Measurements from ENCODE around the gene ST8SIA4. TPM values are rescaled to one million over a fixed set of nuclear protein-coding genes. Genes with fewer than 3 reads are reported as not detected.

ST8SIA4 gene
- total and polyA plus RNA-seq, 5 donors = 0.84 to 5.9 (median 4.1) TPM

- intact Hi-C loops (cut with DNase I) = loop anchor here in 1 of 4 donors (10.0 kb wide), 1 partner anchor 76 kb away; the partner anchor contains the start of gene ST8SIA4
- DNase-seq = no peak
- Histone ChIP-seq H3K4me1 (ENCODE audit: control insufficient read depth, insufficient read depth, low read length) (peaks cover 1% of the 10 kb centered on the region), H3K9me3 (ENCODE audit: control insufficient read depth, low read length) (no peaks in the 10 kb centered on the region), H3K27ac (ENCODE audit: low read length) (no peak overlapping the region), H3K27me3 (ENCODE audit: control insufficient read depth, insufficient read depth) (no peaks in the 10 kb centered on the region), H3K4me3 (ENCODE audit: low read length) (no peak overlapping the region)
- 84% methylated on average over 9 of the region's 9 CpGs for WGBS
- no peak for ATAC-seq
These were observed 74.2 kb downstream of the ST8SIA4 start for GRCh38 chr5:100828898-100829356.

- Histone ChIP-seq H3K4me1 (ENCODE audit: control insufficient read depth, insufficient read depth, low read length) (peaks cover 1% of the 10 kb centered on the region), H3K27ac (ENCODE audit: low read length) (peak overlapping the region; percentile 6), H3K9me3 (ENCODE audit: control insufficient read depth, low read length) (no peaks in the 10 kb centered on the region), H3K4me3 (ENCODE audit: low read length) (no peak overlapping the region), H3K27me3 (ENCODE audit: control insufficient read depth, insufficient read depth) (no peaks in the 10 kb centered on the region)
- peak in 1 of 2 donors; percentile 22 for ATAC-seq
- DNase-seq = no peak
- intact Hi-C loops (cut with DNase I) = loop anchor here in 1 of 4 donors (10.0 kb wide), 1 partner anchor 77 kb away; the partner anchor contains the start of gene ST8SIA4
- 46% methylated on average over 7 of the region's 7 CpGs for WGBS
These were observed 74.8 kb downstream of the ST8SIA4 start for GRCh38 chr5:100828071-100828897.

DNA sequence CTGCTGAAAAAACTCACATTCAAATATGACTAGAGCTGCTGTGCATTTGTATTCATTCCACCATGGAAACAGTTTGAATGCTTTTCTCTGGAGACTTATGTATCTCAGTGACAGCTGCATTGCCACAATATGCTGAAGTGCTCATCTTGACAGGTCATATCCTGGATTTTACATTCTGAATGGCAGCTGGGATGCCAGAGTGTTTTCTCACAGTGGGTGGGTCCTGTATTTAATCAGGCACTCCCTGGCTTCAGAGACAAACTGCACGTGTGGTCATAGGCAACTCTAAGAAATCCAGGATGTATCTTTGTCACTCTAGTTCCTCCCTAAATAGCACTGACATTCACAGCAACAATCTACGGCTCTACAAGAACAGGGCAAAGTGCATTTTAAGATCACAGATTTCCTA is 75.6 kb downstream of the ST8SIA4 start:
- Histone ChIP-seq H3K4me3 (ENCODE audit: low read length) (no peak overlapping the region), H3K27me3 (ENCODE audit: control insufficient read depth, insufficient read depth) (no peaks in the 10 kb centered on the region), H3K27ac (ENCODE audit: low read length) (peak overlapping the region; percentile 17), H3K9me3 (ENCODE audit: control insufficient read depth, low read length) (no peaks in the 10 kb centered on the region), H3K4me1 (ENCODE audit: control insufficient read depth, insufficient read depth, low read length) (peaks cover 1% of the 10 kb centered on the region)
- peak in 1 of 3 donors; percentile 16 for DNase-seq
- 11% methylated on average over 2 of the region's 2 CpGs for WGBS
- intact Hi-C loops (cut with DNase I) = loop anchor here in 1 of 4 donors (10.0 kb wide), 1 partner anchor 77 kb away; the partner anchor contains the start of gene ST8SIA4
- ATAC-seq = peak in 1 of 2 donors; percentile 66

DNA sequence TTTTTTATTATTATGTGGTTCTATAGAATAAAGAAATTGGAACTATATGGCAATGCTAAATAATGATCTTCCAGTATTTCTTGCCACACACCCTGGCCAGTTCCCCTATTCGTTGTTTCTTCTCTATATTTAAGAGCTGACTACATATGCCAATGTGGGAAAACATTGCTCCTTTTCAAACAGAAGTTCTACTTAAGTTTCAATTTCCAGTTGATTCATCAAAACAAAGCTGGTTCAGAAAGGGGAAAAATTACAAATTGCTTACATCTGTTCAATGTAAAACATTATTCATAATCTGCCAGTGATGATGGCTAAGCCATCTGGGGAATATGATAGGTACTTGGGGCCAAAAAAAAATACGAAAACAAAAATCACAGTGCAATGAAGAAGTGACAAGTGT is 76.9 kb downstream of the ST8SIA4 start:
- Histone ChIP-seq H3K27me3 (ENCODE audit: control insufficient read depth, insufficient read depth) (no peaks in the 10 kb centered on the region), H3K4me3 (ENCODE audit: low read length) (no peak overlapping the region), H3K4me1 (ENCODE audit: control insufficient read depth, insufficient read depth, low read length) (peaks cover 1% of the 10 kb centered on the region), H3K9me3 (ENCODE audit: control insufficient read depth, low read length) (no peaks in the 10 kb centered on the region), H3K27ac (ENCODE audit: low read length) (no peak overlapping the region)
- 58% methylated on average over 2 of the region's 2 CpGs for WGBS
- intact Hi-C loops (cut with DNase I) = loop anchor here in 1 of 4 donors (10.0 kb wide), 1 partner anchor 79 kb away; the partner anchor contains the start of gene ST8SIA4
- DNase-seq (no peak), ATAC-seq (peak in 1 of 2 donors; percentile 19)

GRCh38 chr5:100824635-100825034 is 78.4 kb downstream of the ST8SIA4 start:
- Histone ChIP-seq H3K27ac (ENCODE audit: low read length) (no peak overlapping the region), H3K4me1 (ENCODE audit: control insufficient read depth, insufficient read depth, low read length) (peaks cover 1% of the 10 kb centered on the region), H3K4me3 (ENCODE audit: low read length) (no peak overlapping the region), H3K9me3 (ENCODE audit: control insufficient read depth, low read length) (no peaks in the 10 kb centered on the region), H3K27me3 (ENCODE audit: control insufficient read depth, insufficient read depth) (no peaks in the 10 kb centered on the region)
- DNase-seq = no peak
- no peak for ATAC-seq
- intact Hi-C loops (cut with DNase I) = loop anchor here in 1 of 4 donors (10.0 kb wide), 1 partner anchor 80 kb away; the partner anchor contains the start of gene ST8SIA4

DNA sequence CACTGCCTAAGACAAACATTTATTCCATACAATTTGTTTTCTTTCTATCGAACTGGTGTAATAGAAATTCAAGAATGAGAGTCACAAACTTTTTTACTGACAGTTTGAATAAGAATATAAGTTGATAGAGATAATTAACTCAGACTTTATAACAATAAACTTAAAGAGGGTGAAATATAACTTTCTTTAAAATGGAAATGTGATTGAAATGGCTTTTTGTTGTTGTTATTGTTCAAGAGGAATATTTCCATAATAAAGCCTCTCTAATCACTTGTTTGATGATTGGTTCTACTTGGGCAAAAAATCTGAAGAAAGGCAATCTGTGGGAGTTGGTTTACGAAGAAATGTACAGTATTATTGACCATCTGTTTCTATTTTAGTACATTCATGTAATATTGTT is 79.3 kb downstream of the ST8SIA4 start:
- intact Hi-C loops (cut with DNase I) = loop anchor here in 1 of 4 donors (10.0 kb wide), 1 partner anchor 81 kb away; the partner anchor contains the start of gene ST8SIA4
- ATAC-seq = no peak
- Histone ChIP-seq H3K4me3 (ENCODE audit: low read length) (no peak overlapping the region), H3K9me3 (ENCODE audit: control insufficient read depth, low read length) (no peaks in the 10 kb centered on the region), H3K4me1 (ENCODE audit: control insufficient read depth, insufficient read depth, low read length) (peaks cover 1% of the 10 kb centered on the region), H3K27ac (ENCODE audit: low read length) (no peak overlapping the region), H3K27me3 (ENCODE audit: control insufficient read depth, insufficient read depth) (no peaks in the 10 kb centered on the region)
- WGBS = 92% methylated on average over 2 of the region's 2 CpGs
- no peak for DNase-seq

- Histone ChIP-seq H3K9me3 (ENCODE audit: control insufficient read depth, low read length) (no peaks in the 10 kb centered on the region), H3K4me3 (ENCODE audit: low read length) (no peak overlapping the region), H3K27me3 (ENCODE audit: control insufficient read depth, insufficient read depth) (no peaks in the 10 kb centered on the region), H3K4me1 (ENCODE audit: control insufficient read depth, insufficient read depth, low read length) (no peaks in the 10 kb centered on the region), H3K27ac (ENCODE audit: low read length) (no peak overlapping the region)
- ATAC-seq (no peak), DNase-seq (no peak)
- intact Hi-C loops (cut with DNase I) = loop anchor here in 1 of 4 donors (10.0 kb wide), 1 partner anchor 83 kb away; the partner anchor contains the start of gene ST8SIA4
- WGBS = 92% methylated on average over 1 of the region's 1 CpG
These were observed 81.3 kb downstream of the ST8SIA4 start for GRCh38 chr5:100821751-100822150.

GRCh38 chr5:100818340-100818739 is 84.7 kb downstream of the ST8SIA4 start:
- ATAC-seq (no peak), DNase-seq (no peak)
- intact Hi-C loops (cut with DNase I) = no loop called here
- no peaks in the 10 kb centered on the region for H3K27me3 ChIP-seq (ENCODE audit: control insufficient read depth, insufficient read depth)
- H3K9me3 ChIP-seq (ENCODE audit: control insufficient read depth, low read length) = no peaks in the 10 kb centered on the region
- H3K4me3 ChIP-seq (ENCODE audit: low read length) = no peak overlapping the region
- no peaks in the 10 kb centered on the region for H3K4me1 ChIP-seq (ENCODE audit: control insufficient read depth, insufficient read depth, low read length)
- no peak overlapping the region for H3K27ac ChIP-seq (ENCODE audit: low read length)

DNA sequence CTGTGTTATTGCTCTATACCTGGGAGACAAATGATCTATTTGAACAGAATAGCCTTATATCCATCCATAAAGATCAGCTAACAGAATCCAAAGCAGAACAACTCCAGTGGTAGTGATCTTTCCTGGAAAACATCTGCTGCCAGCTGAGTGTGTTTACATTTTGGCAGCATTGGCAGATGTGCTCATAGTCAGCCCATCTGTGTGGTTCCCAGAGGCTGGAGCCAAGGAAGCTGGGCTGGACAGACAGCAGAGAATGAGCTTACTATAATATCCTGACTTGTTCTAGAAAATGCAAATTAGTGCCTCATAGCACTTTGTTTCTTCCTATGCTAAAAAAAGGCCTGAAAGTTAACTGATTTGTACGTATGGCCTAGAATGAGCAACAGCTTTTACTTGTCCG is 99.7 kb downstream of the ST8SIA4 start:
- H3K4me3 ChIP-seq (ENCODE audit: low read length) = no peak overlapping the region
- DNase-seq (no peak), ATAC-seq (no peak)
- WGBS = 83% methylated on average over 2 of the region's 2 CpGs
- no peaks in the 10 kb centered on the region for H3K9me3 ChIP-seq (ENCODE audit: control insufficient read depth, low read length)
- no peak overlapping the region for H3K27ac ChIP-seq (ENCODE audit: low read length)
- H3K4me1 ChIP-seq (ENCODE audit: control insufficient read depth, insufficient read depth, low read length) = no peaks in the 10 kb centered on the region
- no peaks in the 10 kb centered on the region for H3K27me3 ChIP-seq (ENCODE audit: control insufficient read depth, insufficient read depth)
- intact Hi-C loops (cut with DNase I) = no loop called here

DNA sequence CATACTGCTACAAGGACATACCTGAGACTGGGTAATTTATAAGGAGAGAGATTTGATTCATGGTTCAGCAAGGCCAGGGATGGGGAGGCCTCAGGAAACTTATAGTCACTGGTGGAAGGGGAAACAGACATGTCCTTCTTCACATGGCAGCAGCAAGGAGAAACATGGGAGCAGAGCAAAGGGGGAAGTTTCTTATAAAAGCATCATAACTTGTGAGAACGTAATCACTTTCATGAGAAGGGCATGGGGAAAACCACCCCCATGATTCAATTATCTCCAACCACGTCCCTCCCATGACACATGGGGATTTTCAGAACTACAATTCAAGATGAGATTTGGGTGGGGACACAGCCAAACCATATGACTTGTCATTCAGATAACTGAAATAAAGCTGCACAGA is 100.9 kb downstream of the ST8SIA4 start:
- Histone ChIP-seq H3K4me3 (ENCODE audit: low read length) (no peak overlapping the region), H3K27me3 (ENCODE audit: control insufficient read depth, insufficient read depth) (no peaks in the 10 kb centered on the region), H3K4me1 (ENCODE audit: control insufficient read depth, insufficient read depth, low read length) (no peaks in the 10 kb centered on the region), H3K9me3 (ENCODE audit: control insufficient read depth, low read length) (no peaks in the 10 kb centered on the region), H3K27ac (ENCODE audit: low read length) (no peak overlapping the region)
- WGBS = 74% methylated on average over 2 of the region's 2 CpGs
- ATAC-seq (no peak), DNase-seq (no peak)
- intact Hi-C loops (cut with DNase I) = no loop called here

- Histone ChIP-seq H3K9me3 (ENCODE audit: control insufficient read depth, low read length) (no peaks in the 10 kb centered on the region), H3K27me3 (ENCODE audit: control insufficient read depth, insufficient read depth) (no peaks in the 10 kb centered on the region), H3K4me1 (ENCODE audit: control insufficient read depth, insufficient read depth, low read length) (no peaks in the 10 kb centered on the region), H3K27ac (ENCODE audit: low read length) (no peak overlapping the region), H3K4me3 (ENCODE audit: low read length) (no peak overlapping the region)
- 76% methylated on average over 5 of the region's 5 CpGs for WGBS
- intact Hi-C loops (cut with DNase I) = no loop called here
- DNase-seq (no peak), ATAC-seq (no peak)
These were observed 102.5 kb downstream of the ST8SIA4 start for GRCh38 chr5:100800562-100800961.

Data from right cardiac atrium (tissue), 5 donors.